ENCODE measurements around the gene MGAT5.
A peak's percentile ranks its signal among the peaks of the same experiment; 100 is the strongest.

MGAT5 gene

GRCh38 chr2:134231965-134232340 lies 21.9 kb upstream of the MGAT5 start:
- DNase-seq (ENCODE audit: low read depth, low spot score): no peak

DNA sequence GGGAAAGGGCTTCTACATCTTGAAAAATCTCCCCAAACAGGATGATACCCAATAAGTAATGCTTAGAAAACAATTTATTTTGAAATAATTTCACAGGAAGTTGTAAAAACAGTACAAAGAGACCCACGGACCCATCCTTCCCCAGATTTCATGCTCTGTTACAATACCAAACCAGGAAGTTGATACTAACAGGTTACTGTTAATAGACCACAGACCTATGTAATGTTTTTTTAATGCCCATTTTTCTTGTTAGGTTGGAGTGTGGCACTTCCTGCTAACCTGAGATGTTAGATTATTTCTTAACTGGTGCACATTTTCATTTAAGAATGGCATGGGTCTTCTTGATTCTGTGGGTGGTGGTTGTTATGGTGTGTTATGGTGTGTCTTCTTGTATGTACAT lies 21.4 kb upstream of the MGAT5 start:
- DNase-seq (ENCODE audit: low read depth, low spot score): no peak

- no peak for DNase-seq (ENCODE audit: low read depth, low spot score)
These were observed 20.8 kb upstream of the MGAT5 start for GRCh38 chr2:134232868-134233727.

GRCh38 chr2:134233728-134234136 lies 20.1 kb upstream of the MGAT5 start:
- DNase-seq (ENCODE audit: low read depth, low spot score): no peak

- no peak for DNase-seq (ENCODE audit: low read depth, low spot score)
These were observed 19.3 kb upstream of the MGAT5 start for GRCh38 chr2:134234535-134234934.

GRCh38 chr2:134235510-134236144 lies 18.2 kb upstream of the MGAT5 start:
- DNase-seq (ENCODE audit: low read depth, low spot score): no peak

- no peak for DNase-seq (ENCODE audit: low read depth, low spot score)
These were observed 15.5 kb upstream of the MGAT5 start for GRCh38 chr2:134238371-134238770.

- DNase-seq (ENCODE audit: low read depth, low spot score): no peak
These were observed 13.8 kb upstream of the MGAT5 start for GRCh38 chr2:134240061-134240460.

- no peak for DNase-seq (ENCODE audit: low read depth, low spot score)
These were observed 12.0 kb upstream of the MGAT5 start for GRCh38 chr2:134241911-134242310.

DNA sequence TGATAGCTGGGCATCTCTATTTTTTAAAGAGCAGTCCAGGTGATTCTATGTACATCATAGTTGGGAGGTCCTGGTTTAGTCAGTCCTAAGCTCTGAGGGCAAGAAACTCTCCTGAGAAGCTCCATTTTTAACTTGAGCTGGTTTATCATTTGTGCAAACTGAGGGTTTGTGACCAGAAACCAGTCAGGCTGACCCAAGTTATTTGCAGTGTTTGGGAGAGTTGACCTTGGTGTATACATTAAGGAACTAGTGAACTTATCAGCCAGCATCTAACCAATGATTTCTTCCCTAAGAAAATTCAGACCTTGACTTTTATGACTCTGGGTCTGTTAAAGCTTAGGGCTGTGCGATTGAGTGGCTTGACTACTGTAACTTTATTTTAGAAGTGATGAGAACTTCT lies 10.6 kb upstream of the MGAT5 start:
- no peak for DNase-seq (ENCODE audit: low read depth, low spot score)

DNA sequence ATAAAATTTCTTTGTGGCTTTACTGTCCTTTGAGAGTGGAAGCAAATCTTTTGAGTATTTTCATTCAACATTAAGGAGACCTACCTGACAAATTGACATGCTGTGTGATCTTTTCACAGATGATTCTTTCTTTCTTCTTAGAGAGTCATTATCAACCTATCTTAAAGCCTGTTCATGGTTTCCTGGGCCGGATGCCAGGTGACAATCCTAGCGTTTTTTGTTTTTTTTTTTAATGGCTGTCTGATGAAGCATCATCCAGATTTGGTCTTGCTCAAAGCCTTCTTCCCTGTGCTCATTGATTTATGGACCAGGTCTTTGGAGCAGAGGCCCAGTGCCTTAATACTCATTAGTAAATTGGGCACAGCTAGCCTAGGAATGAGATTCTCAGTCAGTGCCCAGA lies 9.8 kb upstream of the MGAT5 start:
- DNase-seq (ENCODE audit: low read depth, low spot score): no peak

DNA sequence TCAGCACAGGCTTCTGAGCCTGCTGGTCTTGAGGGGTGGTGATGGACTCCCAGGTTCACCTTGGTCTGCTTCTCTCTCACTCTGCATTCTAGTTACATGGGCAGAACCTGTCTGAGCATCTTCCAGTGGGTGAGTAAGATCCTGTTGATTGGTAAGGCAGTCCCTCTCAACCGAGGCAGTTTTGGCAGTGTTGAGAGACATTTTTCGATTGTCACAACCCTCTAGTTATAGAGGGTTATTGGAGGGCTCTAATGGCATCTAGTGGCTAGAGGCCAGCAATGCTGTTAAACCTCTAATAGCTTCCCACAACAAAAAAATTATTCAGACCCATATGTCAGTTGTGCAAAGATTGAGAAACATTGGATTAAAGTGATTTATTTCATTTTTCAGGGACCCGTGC lies 9.3 kb upstream of the MGAT5 start:
- DNase-seq (ENCODE audit: low read depth, low spot score): no peak

- peak; percentile 52 for DNase-seq (ENCODE audit: low read depth, low spot score)
These were observed 8.4 kb upstream of the MGAT5 start for GRCh38 chr2:134245340-134245984.

GRCh38 chr2:134246154-134246874 lies 7.6 kb upstream of the MGAT5 start:
- no peak for DNase-seq (ENCODE audit: low read depth, low spot score)

- no peak for DNase-seq (ENCODE audit: low read depth, low spot score)
These were observed 6.2 kb upstream of the MGAT5 start for GRCh38 chr2:134247679-134248078.

- no peak for DNase-seq (ENCODE audit: low read depth, low spot score)
These were observed 5.0 kb upstream of the MGAT5 start for GRCh38 chr2:134248913-134249312.

GRCh38 chr2:134249755-134250154 lies 4.1 kb upstream of the MGAT5 start:
- no peak for DNase-seq (ENCODE audit: low read depth, low spot score)

DNA sequence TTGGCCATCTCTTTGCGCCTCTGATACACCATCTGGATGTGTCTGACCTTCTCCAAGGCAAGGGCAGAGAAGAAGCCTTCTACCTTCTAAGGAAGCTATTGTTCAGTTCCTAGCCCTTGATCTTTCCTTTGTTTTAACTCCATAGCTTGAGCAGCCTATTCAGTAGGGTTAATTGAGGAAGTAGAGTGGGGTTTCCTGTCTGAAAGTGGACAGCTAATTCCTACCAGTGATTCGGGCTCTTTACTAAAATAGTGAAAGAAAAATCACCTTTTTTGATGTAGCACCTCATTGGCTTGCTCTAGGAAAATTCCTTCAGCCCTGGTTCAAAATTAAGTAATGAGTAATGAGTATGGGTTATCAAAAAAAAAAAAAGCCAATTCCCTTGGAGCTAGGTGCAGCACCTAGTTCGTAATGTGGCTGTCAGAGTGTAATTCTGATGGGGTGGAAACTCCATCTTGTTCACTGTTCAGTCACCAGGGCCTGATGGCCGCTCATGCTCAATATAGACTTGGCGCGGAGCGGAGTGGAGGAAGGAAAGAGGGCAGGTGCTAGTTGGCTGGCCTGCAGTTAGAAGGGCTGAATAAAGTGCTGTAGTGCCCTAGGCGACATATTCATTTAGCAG lies 2.9 kb upstream of the MGAT5 start:
- no peak for DNase-seq (ENCODE audit: low read depth, low spot score)

DNA sequence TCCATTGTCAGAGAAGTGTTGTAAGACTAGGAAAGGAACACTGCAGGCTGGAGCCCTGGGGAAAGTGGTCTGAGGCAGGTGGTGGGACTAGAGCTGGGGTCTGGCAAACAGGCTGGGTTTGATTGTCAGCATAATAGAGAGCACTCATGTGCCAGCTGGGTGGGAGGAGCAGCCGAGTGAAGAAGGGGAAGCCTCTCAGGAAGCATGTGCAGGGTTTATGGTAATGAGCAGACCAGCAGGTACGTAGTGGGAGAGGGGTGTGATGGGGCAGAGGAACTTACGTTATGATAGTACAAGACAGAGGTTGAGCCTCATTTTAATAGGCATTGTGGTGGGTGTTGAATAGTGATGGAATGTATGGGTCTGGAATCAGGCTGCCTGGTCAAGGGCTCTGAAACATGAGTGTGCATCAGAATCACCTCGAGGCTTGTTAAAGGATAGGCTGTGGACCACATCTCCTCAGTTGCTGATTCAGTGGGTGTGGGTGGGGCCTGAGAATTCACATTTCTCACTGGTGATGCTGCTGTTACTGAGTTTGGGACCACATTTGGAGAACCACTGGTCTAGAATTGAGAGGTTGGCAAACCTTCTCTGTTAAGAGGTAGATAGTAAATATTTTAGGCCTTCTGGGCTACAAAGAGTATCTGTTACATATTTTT lies 1.7 kb upstream of the MGAT5 start:
- no peak for DNase-seq (ENCODE audit: low read depth, low spot score)

GRCh38 chr2:134253117-134253704 lies 661 bp upstream of the MGAT5 start:
- DNase-seq (ENCODE audit: low read depth, low spot score): no peak

GRCh38 chr2:134254824-134255223 lies 952 bp downstream of the MGAT5 start:
- DNase-seq (ENCODE audit: low read depth, low spot score): no peak

All from activated naive CD8-positive, alpha-beta T cell treated with anti-CD3 and anti-CD28 coated beads, Interleukin-2, amount 50 U/mL, for 16 hours (primary cell).